HepG2 (cell line): ENCODE data around the gene C16orf89. TPM values are rescaled to one million over a fixed set of nuclear protein-coding genes. Genes with fewer than 3 reads are reported as not detected.
A peak's percentile ranks its signal among the peaks of the same experiment; 100 is the strongest.
"Not testable (repeated sequence)": the region's sequence is repeated elsewhere in the genome, so short reads cannot be mapped to it uniquely, and the experiment has no call there.

Source experiments
- KDM2A ChIP-seq: sonication (generic); formaldehyde crosslinking; IDR thresholded peaks from 2 replicates; pipeline ENCODE4 v1.4.0; 2020; ENCODE audit warnings: low read depth, missing genetic modification reagents, borderline replicate concordance
- LCORL ChIP-seq, 2 experiments: fragments of 450-650 bp in 1 of 2; sonication (generic) in 1 of 2; formaldehyde crosslinking in 1 of 2; IDR thresholded peaks; 2 replicates each; pipeline versions ENCODE4 v1.5.0 to v1.6.1; 2017 to 2020; ENCODE audit warnings: antibody characterized with exemption in 1 of 2, missing genetic modification reagents in 1 of 2
- MEIS1 ChIP-seq: sonication (generic); formaldehyde crosslinking; IDR thresholded peaks from 2 replicates; pipeline ENCODE4 v1.9.0; 2021; ENCODE audit warnings: mild to moderate bottlenecking, missing genetic modification reagents, moderate library complexity, borderline replicate concordance
- MTERF4 ChIP-seq: sonication (generic); formaldehyde crosslinking; IDR thresholded peaks from 2 replicates; pipeline ENCODE4 v1.8.0; 2023; ENCODE audit warnings: mild to moderate bottlenecking, missing genetic modification reagents
- PAF1 ChIP-seq: IDR thresholded peaks from 2 replicates; pipeline ENCODE4 v1.6.1; 2016; ENCODE audit warnings: missing genetic modification reagents, missing compliant biosample characterization
- POLR2G ChIP-seq: fragments of 200-400 bp; formaldehyde crosslinking; IDR thresholded peaks from 2 replicates; pipeline ENCODE4 v1.6.1; 2018; ENCODE audit warnings: mild to moderate bottlenecking, low read depth, low read length, moderate library complexity
- RBM39 ChIP-seq: fragments of 200-400 bp; formaldehyde crosslinking; IDR thresholded peaks from one replicate; pipeline ENCODE4 v1.6.1; 2018; ENCODE audit warnings: antibody characterized with exemption, mild to moderate bottlenecking, low read depth, low read length; ENCODE audit not compliant: poor library complexity, severe bottlenecking
- YEATS2 ChIP-seq: sonication (generic); formaldehyde crosslinking; IDR thresholded peaks from 2 replicates; pipeline ENCODE4 v1.4.0; 2020; ENCODE audit warnings: missing genetic modification reagents, borderline replicate concordance
- ZBTB39 ChIP-seq: sonication (generic); formaldehyde crosslinking; IDR thresholded peaks from 2 replicates; pipeline ENCODE4 v1.5.0; 2020; ENCODE audit warnings: missing genetic modification reagents
- ZMYM4 ChIP-seq: sonication (generic); formaldehyde crosslinking; IDR thresholded peaks from 2 replicates; pipeline ENCODE4 v1.8.1; 2023; ENCODE audit warnings: mild to moderate bottlenecking, missing genetic modification reagents
- ZNF230 ChIP-seq: sonication (generic); formaldehyde crosslinking; IDR thresholded peaks from 2 replicates; pipeline ENCODE4 v1.4.0; 2020; ENCODE audit warnings: mild to moderate bottlenecking, missing genetic modification reagents
- ZNF30 ChIP-seq: sonication (generic); formaldehyde crosslinking; IDR thresholded peaks from 2 replicates; pipeline ENCODE4 v1.5.0; 2020; ENCODE audit warnings: mild to moderate bottlenecking, missing genetic modification reagents
- ZNF34 ChIP-seq: sonication (generic); formaldehyde crosslinking; IDR thresholded peaks from 2 replicates; pipeline ENCODE4 v1.4.0; 2020; ENCODE audit warnings: mild to moderate bottlenecking, missing genetic modification reagents, borderline replicate concordance
- ZNF350 ChIP-seq: sonication (generic); formaldehyde crosslinking; IDR thresholded peaks from 2 replicates; pipeline ENCODE4 v1.4.0; 2020; ENCODE audit warnings: mild to moderate bottlenecking, low read depth, missing genetic modification reagents, borderline replicate concordance
- ZNF510 ChIP-seq: sonication (generic); formaldehyde crosslinking; IDR thresholded peaks from 2 replicates; pipeline ENCODE4 v1.4.0; 2020; ENCODE audit warnings: low read depth, mild to moderate bottlenecking, missing genetic modification reagents
- ZNF746 ChIP-seq: sonication (generic); formaldehyde crosslinking; IDR thresholded peaks from 2 replicates; pipeline ENCODE4 v1.8.0; 2022; ENCODE audit warnings: mild to moderate bottlenecking, missing genetic modification reagents
- ZNF788 ChIP-seq: sonication (generic); formaldehyde crosslinking; IDR thresholded peaks from 2 replicates; pipeline ENCODE4 v1.5.0; 2020; ENCODE audit warnings: mild to moderate bottlenecking, missing genetic modification reagents, borderline replicate concordance
- polyA plus RNA-seq, 8 experiments: library from polyadenylated mRNA; depleted of rRNA in 3 of 8; stranded (reverse) in 7 of 8; unstranded in 1 of 8; fragments of >200 nt; fragmentation: Illumina TruSeq in 4 of 8; extraction: Trizol in 4 of 8; gene quantifications; 2 replicates each; pipeline versions ENCODE4 v1.2.1 to v1.2.3, GENCODE V29; 2011 to 2016; ENCODE audit warnings: low read depth in 4 of 8, missing spikeins in 1 of 8, mixed read lengths in 1 of 8; ENCODE audit not compliant: insufficient read depth in 1 of 8
- total RNA-seq, 5 experiments: library from RNA; depleted of rRNA; stranded (reverse); fragments of >200 nt; fragmentation: Illumina TruSeq; extraction: Trizol; gene quantifications; 2 replicates each; pipeline ENCODE4 v1.2.3, GENCODE V29; 2016; ENCODE audit warnings: low read depth in 1 of 5
- TF ChIP-seq, protein P1 (sequence below): sonication (generic); formaldehyde crosslinking; IDR thresholded peaks from 2 replicates; pipeline ENCODE4 v1.4.0; 2020; ENCODE audit warnings: missing genetic modification reagents, low read depth, mild to moderate bottlenecking, borderline replicate concordance
- TF ChIP-seq, protein P2 (sequence below): sonication (generic); formaldehyde crosslinking; IDR thresholded peaks from 2 replicates; pipeline ENCODE4 v1.8.1; 2023; ENCODE audit warnings: mild to moderate bottlenecking, moderate library complexity, missing genetic modification reagents

C16orf89 gene
- total and polyA plus RNA-seq, 2 of the 13 experiments (the other 11 are each of a cell fraction or from before 2014, with no cell fraction given): 1.9 to 3.4 TPM

- 0 out of 2 replicates have a peak, but pooled peaks have one; percentile 32 for TF ChIP-seq PAF1 (CRISPR knock-in tag)
- TF ChIP-seq ZNF510: 0 out of 2 replicates have a peak, but pooled peaks have one; percentile 60
- not testable (repeated sequence) for TF ChIP-seq LCORL (IDR thresholded peaks at IDR 0.05)
- 0 out of 2 replicates have a peak, but pooled peaks have one; percentile 22 for TF ChIP-seq LCORL (CRISPR knock-in tag; IDR thresholded peaks at IDR 0.05)
- TF ChIP-seq ZBTB39 (CRISPR knock-in tag): 0 out of 2 replicates have a peak, but pooled peaks have one; percentile 66
- TF ChIP-seq YEATS2 (CRISPR knock-in tag): 0 out of 2 replicates have a peak, but pooled peaks have one; percentile 9
- TF ChIP-seq MTERF4 (CRISPR knock-in tag): 0 out of 2 replicates have a peak, but pooled peaks have one; percentile 16
- peak; percentile 68; the same call in 1 of the 2 replicates for TF ChIP-seq ZNF230 (CRISPR knock-in tag)
- 0 out of 2 replicates have a peak, but pooled peaks have one; percentile 60 for TF ChIP-seq KDM2A (CRISPR knock-in tag)
- 0 out of 2 replicates have a peak, but pooled peaks have one; percentile 60 for TF ChIP-seq ZNF350
- TF ChIP-seq, protein P1, sequence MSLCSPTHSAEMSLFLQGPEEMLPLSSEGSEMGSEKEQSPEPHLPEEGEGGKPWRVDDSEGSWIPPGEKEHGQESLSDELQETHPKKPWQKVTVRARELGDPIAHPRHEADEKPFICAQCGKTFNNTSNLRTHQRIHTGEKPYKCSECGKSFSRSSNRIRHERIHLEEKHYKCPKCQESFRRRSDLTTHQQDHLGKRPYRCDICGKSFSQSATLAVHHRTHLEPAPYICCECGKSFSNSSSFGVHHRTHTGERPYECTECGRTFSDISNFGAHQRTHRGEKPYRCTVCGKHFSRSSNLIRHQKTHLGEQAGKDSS (CRISPR knock-in tag): peak; percentile 49
- TF ChIP-seq RBM39: peak; percentile 31
- peak; percentile 80; the same call in 1 of the 2 replicates for TF ChIP-seq MEIS1 (CRISPR knock-in tag)
- peak; percentile 40 for TF ChIP-seq POLR2G
- TF ChIP-seq ZNF34 (CRISPR knock-in tag): 0 out of 2 replicates have a peak, but pooled peaks have one; percentile 51
- TF ChIP-seq ZNF30 (CRISPR knock-in tag): 0 out of 2 replicates have a peak, but pooled peaks have one; percentile 61
- TF ChIP-seq ZNF788: peak; percentile 43; the same call in 1 of the 2 replicates
- peak; percentile 8; the same call in 1 of the 2 replicates for TF ChIP-seq ZMYM4
- TF ChIP-seq ZNF746 (CRISPR knock-in tag): peak; percentile 67; the same call in 1 of the 2 replicates
- TF ChIP-seq, protein P2, sequence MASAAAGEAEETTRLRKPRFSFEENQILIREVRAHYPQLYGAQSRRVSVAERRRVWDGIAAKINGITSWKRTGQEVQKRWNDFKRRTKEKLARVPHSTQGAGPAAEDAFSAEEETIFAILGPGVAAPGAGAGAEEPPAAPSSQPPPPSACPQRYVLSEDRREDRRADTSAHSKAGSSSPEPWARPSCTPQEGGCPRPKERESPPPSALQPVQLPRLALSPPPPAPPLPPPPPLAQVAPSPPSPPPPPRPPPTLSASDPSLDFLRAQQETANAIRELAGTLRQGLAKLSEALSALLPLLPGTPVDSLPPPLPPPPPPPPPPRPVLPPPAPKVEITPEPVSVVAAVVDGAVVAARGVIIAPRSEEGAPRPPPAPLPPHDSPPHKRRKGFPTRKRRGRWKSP (CRISPR knock-in tag): peak; percentile 32; the same call in 1 of the 2 replicates
These were observed 31.3 kb upstream of the C16orf89 start (continued) for GRCh38 chr16:5097061-5097469.
